ENCODE data around the gene OR2V1.
"Not testable (repeated sequence)": the region's sequence is repeated elsewhere in the genome, so short reads cannot be mapped to it uniquely, and the experiment has no call there.

DNA sequence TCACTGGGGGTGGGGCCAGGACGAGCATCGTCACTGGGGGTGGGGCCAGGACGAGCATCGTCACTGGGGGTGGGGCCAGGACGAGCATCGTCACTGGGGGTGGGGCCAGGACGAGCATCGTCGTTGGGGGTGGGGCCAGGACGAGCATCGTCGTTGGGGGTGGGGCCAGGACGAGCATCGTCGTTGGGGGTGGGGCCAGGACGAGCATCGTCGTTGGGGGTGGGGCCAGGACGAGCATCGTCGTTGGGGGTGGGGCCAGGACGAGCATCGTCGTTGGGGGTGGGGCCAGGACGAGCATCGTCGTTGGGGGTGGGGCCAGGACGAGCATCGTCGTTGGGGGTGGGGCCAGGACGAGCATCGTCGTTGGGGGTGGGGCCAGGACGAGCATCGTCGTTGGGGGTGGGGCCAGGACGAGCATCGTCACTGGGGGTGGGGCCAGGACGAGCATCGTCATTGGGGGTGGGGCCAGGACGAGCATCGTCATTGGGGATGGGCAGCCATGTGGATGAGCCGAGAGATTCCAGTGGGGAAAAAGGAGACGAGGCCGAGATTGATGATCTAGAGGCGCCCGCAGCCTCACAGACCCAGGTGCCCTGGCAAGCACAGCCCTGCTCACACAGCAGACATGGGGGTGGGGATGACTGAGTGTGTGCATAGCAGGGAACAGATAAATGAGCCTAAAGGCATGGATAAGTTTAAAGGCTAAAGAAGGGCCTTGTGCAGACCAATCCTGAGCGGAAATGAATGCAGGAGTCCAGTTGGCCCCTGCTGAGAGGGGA is 30.0 kb upstream of the OR2V1 start:
- TF ChIP-seq POLR2AphosphoS5, TAF1, POLR2A (IDR thresholded peaks at IDR 0.05; ENCODE audit: low read depth, low read length): not testable (repeated sequence)
